ENCODE measurements around the gene SRSF3. TPM values are rescaled to one million over a fixed set of nuclear protein-coding genes. Genes with fewer than 3 reads are reported as not detected.
"Not testable (repeated sequence)": the region's sequence is repeated elsewhere in the genome, so short reads cannot be mapped to it uniquely, and the experiment has no call there.

Gene SRSF3
- total RNA-seq, 1 donor from 2014 or later, result 190 TPM

DNA sequence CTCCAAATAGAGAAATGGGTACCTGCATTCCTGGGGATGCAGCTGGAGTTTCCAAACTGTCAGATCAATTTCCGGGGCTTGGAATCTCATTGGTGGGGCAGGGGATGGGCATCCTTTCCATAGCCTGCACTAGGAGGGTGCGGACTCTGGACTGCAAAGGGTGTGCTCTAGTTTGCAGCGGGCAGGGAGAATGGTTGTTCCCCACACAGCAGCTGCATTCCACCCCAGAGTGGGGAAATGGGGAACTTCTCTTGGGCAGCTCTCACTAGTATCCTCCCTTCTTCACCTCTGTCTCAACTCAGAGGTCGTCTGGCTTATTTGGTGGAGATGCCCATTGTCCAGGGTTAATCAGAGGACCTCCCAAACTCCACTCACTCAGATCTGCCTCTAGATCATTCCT is 49.8 kb downstream of the SRSF3 start:
- DNase-seq (ENCODE audit: low spot score), result no peak

DNA sequence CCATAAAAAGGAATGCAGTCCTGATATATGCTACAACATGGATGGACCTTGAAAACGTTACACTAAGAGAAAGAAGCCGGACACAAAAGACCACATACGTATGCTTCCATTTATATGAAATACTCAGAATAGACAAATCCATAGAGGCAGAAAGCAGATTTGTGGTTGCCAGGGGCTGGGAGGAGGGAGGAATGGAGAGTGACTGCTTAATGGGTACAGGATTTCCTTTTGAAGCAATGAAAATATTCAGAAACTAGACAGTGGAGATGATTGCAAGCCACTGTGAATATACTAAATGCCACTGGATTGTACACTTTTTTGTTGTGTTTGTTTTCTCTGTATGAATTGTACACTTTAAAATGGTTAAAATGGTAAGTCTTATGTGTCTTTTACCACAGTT is 54.9 kb downstream of the SRSF3 start:
- no peak for DNase-seq (ENCODE audit: low spot score)

DNA sequence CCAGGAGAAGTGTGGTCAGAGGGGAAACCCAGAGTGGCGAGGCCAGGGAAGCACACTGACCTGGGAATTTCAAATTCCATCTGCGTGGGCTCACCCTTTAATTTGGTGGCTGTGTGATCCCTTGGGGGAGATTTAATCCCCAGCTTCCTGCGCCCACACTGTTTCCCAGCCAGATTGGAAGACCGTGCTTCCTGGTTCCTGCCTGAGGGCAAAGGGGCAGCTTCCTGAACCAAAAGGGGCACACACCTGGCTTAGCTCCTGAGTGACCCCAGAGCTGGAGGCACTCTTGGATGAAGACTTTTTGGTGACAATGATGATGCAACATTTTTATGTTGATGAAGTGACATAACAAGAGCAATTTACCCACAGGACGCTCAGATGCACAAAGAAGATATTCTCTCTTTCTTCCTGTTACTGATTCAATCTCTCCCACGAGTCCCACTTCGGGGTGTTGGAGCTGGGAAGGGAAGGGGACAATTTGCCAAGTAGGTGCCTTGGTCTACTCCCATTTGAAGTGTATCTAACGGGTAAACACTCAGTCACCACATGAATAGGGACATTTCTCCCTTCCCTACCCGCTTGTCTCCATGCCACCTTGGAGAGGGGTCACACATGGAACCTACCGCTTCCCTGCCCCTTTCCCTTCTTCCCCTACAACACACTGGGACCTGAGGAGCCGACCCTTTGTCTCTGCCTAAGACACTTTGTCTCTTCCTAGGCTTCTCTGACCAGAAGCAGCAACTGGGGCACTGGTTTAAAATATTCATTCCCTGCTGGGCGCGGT is 55.7 kb downstream of the SRSF3 start:
- DNase-seq (ENCODE audit: low spot score), result no peak

DNA sequence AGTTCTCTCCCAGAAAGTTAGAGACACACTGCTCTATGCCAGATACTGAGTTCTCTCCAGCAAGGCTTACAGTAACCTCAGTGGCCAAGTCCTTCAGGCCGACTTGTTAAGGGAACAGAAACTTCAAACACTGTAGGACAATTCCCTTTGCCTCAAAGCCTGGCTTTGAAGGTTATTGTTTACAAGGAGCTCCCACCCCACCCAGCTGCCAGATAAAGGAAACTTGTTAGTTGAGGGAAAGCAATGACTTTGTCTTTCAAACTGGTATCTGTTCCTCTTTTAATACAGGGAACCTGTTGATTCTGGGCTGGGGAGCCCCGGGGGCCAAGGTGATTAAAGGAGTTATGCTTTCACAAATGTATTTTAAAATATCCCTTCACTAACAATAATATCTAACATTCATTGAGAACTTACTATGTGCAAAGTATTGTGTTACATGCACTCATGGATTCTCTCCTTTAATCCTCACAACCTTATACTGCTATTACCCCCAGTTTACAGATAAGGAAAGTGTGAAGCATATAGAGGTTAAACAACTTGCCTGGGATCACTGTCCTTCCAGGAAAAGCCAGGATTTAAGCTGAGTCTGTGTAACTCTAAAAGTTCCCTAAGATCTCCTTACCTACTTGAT is 56.8 kb downstream of the SRSF3 start:
- DNase-seq (ENCODE audit: low spot score), result no peak

DNA sequence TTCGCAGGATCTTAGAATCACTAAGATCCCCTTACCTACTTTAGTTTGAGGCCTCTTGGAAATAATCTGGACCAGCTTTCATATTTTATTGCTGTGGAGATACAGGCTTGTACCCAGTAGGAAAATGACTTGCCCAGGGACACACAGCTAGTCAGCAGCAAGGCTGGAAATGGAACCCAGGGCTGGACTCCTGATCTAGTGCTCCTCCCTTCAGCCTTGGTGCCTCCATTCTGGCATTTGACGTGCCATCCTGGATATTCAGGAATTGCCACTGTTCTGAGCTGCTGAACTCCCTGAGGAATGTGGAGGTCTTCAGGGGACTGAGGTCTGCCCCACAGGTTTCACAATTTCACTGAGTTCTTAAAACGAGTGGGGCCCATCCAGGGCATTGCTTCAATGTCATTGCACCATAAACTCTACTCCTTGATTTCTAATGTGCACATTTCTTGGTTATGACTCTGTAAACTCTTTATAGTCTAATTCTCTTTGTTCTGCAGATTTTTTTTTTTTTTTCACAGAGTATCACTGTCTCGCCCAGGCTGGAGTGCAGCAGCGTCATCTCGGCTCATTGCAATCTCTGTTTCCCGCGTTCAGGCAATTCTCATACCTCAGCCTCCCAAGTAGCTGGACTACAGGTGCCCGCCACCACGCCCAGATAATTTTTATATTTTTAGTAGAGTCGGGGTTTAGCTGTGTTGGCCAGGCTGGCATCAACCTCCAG is 57.7 kb downstream of the SRSF3 start:
- DNase-seq (ENCODE audit: low spot score), result no peak

DNA sequence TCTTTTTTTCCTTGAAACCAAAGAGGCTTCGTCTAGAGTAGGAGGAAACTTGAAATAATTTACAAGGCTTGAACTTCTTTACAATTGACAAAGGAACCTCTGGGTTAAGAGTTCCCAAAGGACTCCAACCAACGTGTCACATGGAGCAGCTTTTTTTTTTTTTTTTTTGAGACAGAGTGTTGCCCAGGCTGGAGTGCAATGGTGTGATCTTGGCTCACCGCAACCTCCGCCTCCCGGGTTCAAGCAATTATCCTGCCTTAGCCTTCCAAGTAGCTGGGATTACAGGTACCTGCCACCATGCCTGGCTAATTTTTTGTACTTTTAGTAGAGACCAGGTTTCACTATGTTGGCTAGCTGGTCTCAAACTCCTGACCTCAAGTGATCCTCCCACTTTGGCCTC is 60.3 kb downstream of the SRSF3 start:
- not testable (repeated sequence) for DNase-seq (ENCODE audit: low spot score)

Other genes with a start within 250 kb of the SRSF3 start
- gene ETV7, start 206.7 kb upstream of the SRSF3 start, total RNA-seq, result 2.5 TPM
- not detected for gene PXT1, start 151.5 kb upstream of the SRSF3 start, total RNA-seq
- 37.2 TPM for gene KCTD20, start 151.4 kb upstream of the SRSF3 start, total RNA-seq
- gene STK38, start 46.9 kb upstream of the SRSF3 start, total RNA-seq, result 41.6 TPM
- gene CDKN1A, start 84.4 kb downstream of the SRSF3 start, total RNA-seq, result 71.2 TPM
- 0.75 TPM for gene RAB44, start 103.5 kb downstream of the SRSF3 start, total RNA-seq
- gene CPNE5, start 245.1 kb downstream of the SRSF3 start, total RNA-seq, result 1.3 TPM